H7 (cell line): ENCODE data around the gene APOBEC3C. TPM values are rescaled to one million over a fixed set of nuclear protein-coding genes. Genes with fewer than 3 reads are reported as not detected.
A peak's percentile ranks its signal among the peaks of the same experiment; 100 is the strongest.
"Not testable (repeated sequence)": the region's sequence is repeated elsewhere in the genome, so short reads cannot be mapped to it uniquely, and the experiment has no call there.

Experiments
- DNase-seq: peaks from one replicate; pipeline ENCODE4 v3.0.0; 2012
- H3K27me3 ChIP-seq: 2 replicates; pipeline ENCODE4 v1.6.0; 2011; ENCODE audit warnings: mild to moderate bottlenecking, low read length; ENCODE audit not compliant: control insufficient read depth, insufficient read depth
- H3K36me3 ChIP-seq: replicated peaks from 2 replicates; pipeline ENCODE4 v1.5.1; 2011; ENCODE audit warnings: low read length; ENCODE audit not compliant: control insufficient read depth, insufficient read depth
- H3K4me3 ChIP-seq: 2 replicates; pipeline ENCODE4 v1.5.1; 2011; ENCODE audit warnings: low read depth, mild to moderate bottlenecking, control low read depth, low read length, moderate library complexity; ENCODE audit not compliant: insufficient read depth
- total RNA-seq: library from RNA; depleted of rRNA; stranded (reverse); fragments of >200 nt; shearing (Covaris generic); gene quantifications from 2 replicates; pipeline ENCODE4 v1.2.3, GENCODE V29; 2014; rRNA removed

Gene APOBEC3C
- total RNA-seq, 1 experiment from 2014 or later = 1.5 TPM

DNA sequence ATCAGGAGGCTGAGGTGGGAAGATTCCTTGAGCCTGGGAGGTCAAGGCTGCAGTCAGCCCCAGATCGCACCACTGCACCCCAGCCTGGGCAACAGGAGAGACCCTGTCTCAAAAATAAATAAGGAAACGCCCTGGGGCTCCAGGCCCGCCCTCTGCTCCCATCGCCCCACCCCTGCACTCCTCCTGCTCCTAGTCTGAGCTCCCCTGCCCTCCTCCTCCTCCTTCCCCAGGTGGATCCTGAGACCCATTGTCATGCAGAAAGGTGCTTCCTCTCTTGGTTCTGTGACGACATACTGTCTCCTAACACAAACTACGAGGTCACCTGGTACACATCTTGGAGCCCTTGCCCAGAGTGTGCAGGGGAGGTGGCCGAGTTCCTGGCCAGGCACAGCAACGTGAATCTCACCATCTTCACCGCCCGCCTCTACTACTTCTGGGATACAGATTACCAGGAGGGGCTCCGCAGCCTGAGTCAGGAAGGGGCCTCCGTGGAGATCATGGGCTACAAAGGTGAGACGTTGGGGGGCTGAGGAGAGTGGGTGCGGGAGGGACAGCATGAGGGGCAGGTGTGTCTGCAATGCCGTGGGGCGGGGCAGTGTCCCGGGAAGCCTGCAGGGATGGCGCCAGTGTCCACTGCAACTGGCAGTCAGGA is 37.9 kb downstream of the APOBEC3C start:
- not testable (repeated sequence) for H3K4me3 ChIP-seq, H3K27me3 ChIP-seq, H3K36me3 ChIP-seq
- peak; percentile 47 for DNase-seq

DNA sequence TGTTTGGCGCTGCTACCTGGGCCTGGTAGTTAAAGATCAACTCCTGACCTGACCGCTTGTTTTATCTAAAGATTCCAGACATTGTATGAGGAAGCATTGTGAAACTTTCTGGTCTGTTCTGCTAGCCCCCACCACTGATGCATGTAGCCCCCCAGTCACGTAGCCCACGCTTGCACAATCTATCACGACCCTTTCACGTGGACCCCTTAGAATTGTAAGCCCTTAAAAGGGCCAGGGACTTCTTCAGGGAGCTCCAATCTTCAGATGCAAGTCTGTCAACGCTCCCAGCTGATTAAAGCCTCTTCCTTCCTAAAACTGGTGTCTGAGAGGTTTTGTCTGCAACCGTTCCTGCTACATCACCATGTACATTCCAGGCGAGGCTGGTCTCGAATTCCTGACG is 41.6 kb downstream of the APOBEC3C start:
- no peaks in the 10 kb centered on the region; the same call in 1 of the 2 replicates for H3K36me3 ChIP-seq
- H3K27me3 ChIP-seq = no peaks in the 10 kb centered on the region
- H3K4me3 ChIP-seq = no peak overlapping the region
- no peak for DNase-seq

DNA sequence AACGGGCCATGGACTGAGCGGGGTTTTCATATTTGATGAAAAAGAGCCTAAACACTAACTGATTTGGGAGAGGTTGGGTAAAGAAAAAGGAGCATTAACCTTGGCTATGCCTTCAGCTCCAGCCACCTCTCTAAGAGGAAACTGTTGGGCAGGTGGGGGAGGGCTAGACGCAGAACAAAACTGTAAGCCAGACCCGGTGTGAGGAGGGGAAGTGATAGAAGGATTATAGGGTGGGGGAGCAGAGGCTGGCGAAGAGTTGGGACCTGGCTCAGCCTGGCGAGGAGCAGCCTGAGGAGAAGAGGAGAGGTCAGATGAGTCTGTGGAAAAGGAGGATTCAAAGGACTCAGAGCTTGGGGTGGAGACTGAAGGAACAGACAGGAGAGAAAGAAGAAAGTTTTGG is 47.2 kb downstream of the APOBEC3C start:
- not testable (repeated sequence) for H3K27me3 ChIP-seq, DNase-seq, H3K4me3 ChIP-seq, H3K36me3 ChIP-seq

DNA sequence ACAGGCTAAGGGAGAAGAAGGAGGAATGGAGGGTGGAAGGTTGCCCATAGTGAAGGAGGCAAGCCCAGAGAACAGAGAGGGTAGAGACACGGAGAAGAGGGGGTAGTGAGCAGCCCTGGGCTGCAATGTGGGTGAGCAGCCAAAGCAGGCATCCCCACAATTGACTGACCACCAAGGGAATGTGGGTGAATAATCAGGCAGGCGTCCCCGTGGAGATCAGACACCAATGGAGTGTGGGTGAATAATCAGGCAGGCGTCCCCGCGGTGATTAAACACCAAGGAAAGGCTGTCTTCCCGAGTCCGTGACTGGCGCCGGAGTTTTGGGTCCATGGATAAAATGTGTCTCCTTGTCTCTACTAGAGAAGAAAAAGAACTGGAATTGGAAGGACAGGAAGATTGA is 47.9 kb downstream of the APOBEC3C start:
- H3K36me3 ChIP-seq, DNase-seq, H3K4me3 ChIP-seq, H3K27me3 ChIP-seq: not testable (repeated sequence)

DNA sequence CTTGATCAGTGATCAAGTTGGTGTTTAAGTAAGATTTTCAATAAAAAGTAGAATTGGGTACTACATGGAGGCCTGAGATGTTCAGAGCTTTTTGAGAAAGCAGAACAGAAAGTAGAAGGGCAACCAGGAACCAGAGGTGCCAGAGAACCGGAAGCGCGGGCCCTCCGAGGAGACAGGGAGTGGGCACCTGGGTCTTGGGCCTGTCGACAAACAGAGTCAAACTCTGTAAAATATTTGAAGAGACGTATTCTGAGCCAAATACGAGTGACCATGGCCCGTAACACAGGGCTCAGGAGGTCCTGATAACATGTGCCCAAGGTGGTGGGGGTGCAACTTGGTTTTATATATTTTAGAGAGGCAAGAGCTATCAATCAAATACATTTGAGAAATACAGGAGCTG is 49.8 kb downstream of the APOBEC3C start:
- not testable (repeated sequence) for H3K27me3 ChIP-seq, H3K36me3 ChIP-seq, DNase-seq, H3K4me3 ChIP-seq

DNA sequence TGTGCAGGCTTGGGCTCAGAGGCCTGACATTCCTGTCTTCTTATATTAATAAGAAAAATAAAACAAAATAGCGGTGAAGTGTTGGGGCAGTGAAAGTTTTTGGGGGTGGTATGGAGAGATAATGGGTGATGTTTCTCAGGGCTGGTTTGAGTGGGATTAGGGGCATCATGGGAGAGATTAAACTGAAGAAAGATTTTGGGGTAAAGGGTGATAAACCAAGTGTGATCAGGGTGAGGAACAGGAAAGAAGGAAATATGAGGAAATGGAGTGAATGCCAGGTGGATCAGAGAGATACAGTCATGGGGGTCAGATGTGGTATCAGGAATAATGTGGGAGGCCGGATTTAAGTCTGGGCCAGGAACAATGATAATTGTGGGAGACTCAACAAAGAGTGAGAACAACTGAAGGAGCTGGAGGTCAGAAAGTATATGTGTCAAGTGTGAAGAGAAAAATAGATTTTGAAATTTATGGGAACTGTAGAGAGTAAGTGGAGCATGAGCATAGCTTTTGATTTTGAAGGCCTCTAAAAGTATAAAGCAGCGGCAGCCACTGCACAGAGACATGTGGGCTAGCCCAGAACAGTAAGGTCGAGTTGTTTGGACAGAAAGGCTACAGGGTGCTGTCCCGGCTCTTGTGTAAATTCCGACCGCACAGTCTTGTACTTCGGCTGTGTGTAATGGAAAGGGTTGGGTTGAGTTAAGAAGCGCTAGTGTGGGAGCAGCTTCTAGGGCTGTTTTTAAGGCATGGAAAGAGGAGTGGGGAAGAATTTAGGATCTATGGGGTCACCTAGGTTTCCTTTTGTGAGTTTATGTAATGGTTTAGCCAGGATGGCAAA is 52.6 kb downstream of the APOBEC3C start:
- DNase-seq = not testable (repeated sequence)

DNA sequence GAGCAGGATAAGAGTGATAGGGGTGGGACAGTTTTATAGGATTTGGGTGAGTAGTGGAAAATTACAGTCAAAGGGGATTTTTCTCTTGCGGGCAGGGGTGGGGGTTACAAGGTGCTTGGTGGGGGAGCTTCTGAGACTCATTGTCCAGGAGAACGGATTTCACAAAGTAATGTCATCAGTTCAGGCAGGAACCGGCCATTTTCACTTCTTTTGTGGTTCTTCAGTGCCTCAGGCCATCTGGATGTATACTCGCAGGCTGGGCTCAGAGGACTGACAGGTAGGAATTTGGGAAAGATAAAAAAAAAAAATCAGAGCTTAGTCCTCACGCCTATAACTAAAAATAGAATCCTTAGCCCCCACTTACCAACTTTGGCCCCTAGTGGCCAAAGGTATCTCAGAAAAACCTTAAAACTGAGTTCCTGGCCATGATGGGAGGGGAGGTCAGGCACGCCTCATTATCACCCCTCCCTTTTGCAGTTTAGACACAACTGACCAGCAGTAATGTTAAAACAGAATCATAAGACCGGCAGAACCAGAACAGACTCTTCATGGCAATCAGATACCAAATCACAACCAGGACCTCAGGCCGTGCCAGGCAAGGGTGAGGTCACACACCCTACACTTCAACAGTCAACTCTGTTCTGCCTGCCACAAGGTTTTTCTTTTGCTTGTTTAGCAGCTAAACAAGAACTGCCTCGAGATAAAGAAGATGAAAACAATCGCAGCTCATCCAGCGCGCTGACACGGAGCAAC is 54.2 kb downstream of the APOBEC3C start:
- no peak overlapping the region for H3K4me3 ChIP-seq
- no peak for DNase-seq
- 0 out of 2 replicates have a peak, but pooled peaks cover 1% of the 10 kb centered on the region for H3K27me3 ChIP-seq
- H3K36me3 ChIP-seq = no peaks in the 10 kb centered on the region

More for the DNA sequence above, 52.6 kb downstream of the APOBEC3C start:
- H3K36me3 ChIP-seq, H3K27me3 ChIP-seq, H3K4me3 ChIP-seq: not testable (repeated sequence)

Other genes with a start within 250 kb of the APOBEC3C start
- gene DNAL4, start 220.1 kb upstream of the APOBEC3C start, total RNA-seq = 19.0 and 26.8 TPM in 2 replicates
- 3.6 and 3.7 TPM in 2 replicates for gene NPTXR, start 170.2 kb upstream of the APOBEC3C start, total RNA-seq
- 18.3 and 19.2 TPM in 2 replicates for gene CBX6, start 142.0 kb upstream of the APOBEC3C start, total RNA-seq
- gene APOBEC3A, start 56.6 kb upstream of the APOBEC3C start, total RNA-seq = not detected in 2 replicates
- gene APOBEC3B, start 31.9 kb upstream of the APOBEC3C start, total RNA-seq = 4.4 and 6.5 TPM in 2 replicates
- 2.7 and 3.9 TPM in 2 replicates for gene APOBEC3D, start 6.9 kb downstream of the APOBEC3C start, total RNA-seq
- gene APOBEC3F, start 26.6 kb downstream of the APOBEC3C start, total RNA-seq = 1.1 and 3.5 TPM in 2 replicates
- gene APOBEC3G, start 63.0 kb downstream of the APOBEC3C start, total RNA-seq = 3.0 and 4.2 TPM in 2 replicates
- gene APOBEC3H, start 83.0 kb downstream of the APOBEC3C start, total RNA-seq = 0.52 TPM in 1 of 2 replicates, not detected in the other
- 4.5 and 5.4 TPM in 2 replicates for gene CBX7, start 138.4 kb downstream of the APOBEC3C start, total RNA-seq
- gene PDGFB, start 230.7 kb downstream of the APOBEC3C start, total RNA-seq = 7.2 and 8.5 TPM in 2 replicates